ENCODE results near the gene MEI1.

GRCh38 chr22:41676134-41676533 lies 23.2 kb upstream of the MEI1 start:
- no peak for TF ChIP-seq CTCF (conservative IDR thresholded peaks at IDR 0.05; ENCODE audit: low read length)
- no peak for TF ChIP-seq EZH2phosphoT487 (IDR thresholded peaks at IDR 0.05; ENCODE audit: borderline replicate concordance)

All from Loucy (cell line).